Inferior parietal cortex (tissue), 1 donor: ENCODE results near the gene CATSPER1.

ENCODE experiments used
- DNase-seq: peaks from one replicate; pipeline ENCODE4 v3.0.0-alpha.2; 2016; ENCODE audit errors: extremely low spot score

The CATSPER1 gene

GRCh38 chr11:65968600-65969482 is 57.4 kb downstream of the CATSPER1 start:
- no peak for DNase-seq

GRCh38 chr11:65967329-65967934 is 58.8 kb downstream of the CATSPER1 start:
- DNase-seq = no peak
